HepG2 (cell line): Measurements from ENCODE around the gene KCND1. TPM values are rescaled to one million over a fixed set of nuclear protein-coding genes. Genes with fewer than 3 reads are reported as not detected.

Experiments
- GPN1 ChIP-seq: sonication (generic); formaldehyde crosslinking; IDR thresholded peaks from 2 replicates; pipeline ENCODE4 v1.5.1; 2020; ENCODE audit warnings: missing genetic modification reagents, borderline replicate concordance
- HOMEZ ChIP-seq: IDR thresholded peaks from 2 replicates; pipeline ENCODE4 v1.6.1; 2016; ENCODE audit warnings: low read depth
- JARID2 ChIP-seq: sonication (generic); formaldehyde crosslinking; IDR thresholded peaks from 2 replicates; pipeline ENCODE4 v1.8.1; 2023; ENCODE audit warnings: missing genetic modification reagents, inconsistent platforms; ENCODE audit not compliant: insufficient replicate concordance
- MAF1 ChIP-seq: sonication (generic); formaldehyde crosslinking; IDR thresholded peaks from 2 replicates; pipeline ENCODE4 v1.5.0; 2020; ENCODE audit warnings: missing genetic modification reagents, borderline replicate concordance
- NCOR1 ChIP-seq: fragments of 200-600 bp; sonication (generic); IDR thresholded peaks from 2 replicates; pipeline ENCODE4 v1.7.0; 2017; ENCODE audit warnings: antibody characterized with exemption, low read length, borderline replicate concordance
- NFE2 ChIP-seq: sonication (generic); formaldehyde crosslinking; IDR thresholded peaks from 2 replicates; pipeline ENCODE4 v1.4.0; 2020; ENCODE audit warnings: missing genetic modification reagents
- PHF5A ChIP-seq: IDR thresholded peaks from one replicate; pipeline ENCODE4 v1.6.1; 2018; ENCODE audit warnings: low read depth, missing genetic modification reagents; ENCODE audit not compliant: unreplicated experiment
- POGZ ChIP-seq: sonication (generic); formaldehyde crosslinking; IDR thresholded peaks from 2 replicates; pipeline ENCODE4 v1.4.0; 2020; ENCODE audit warnings: mild to moderate bottlenecking, missing genetic modification reagents
- SIN3A ChIP-seq: IDR thresholded peaks from 2 replicates; pipeline ENCODE4 v1.6.1; 2011; ENCODE audit warnings: low read depth, mild to moderate bottlenecking, control low read depth, low read length, borderline replicate concordance
- SRY ChIP-seq: sonication (generic); formaldehyde crosslinking; IDR thresholded peaks from 2 replicates; pipeline ENCODE4 v1.8.0; 2022; ENCODE audit warnings: mild to moderate bottlenecking, missing genetic modification reagents
- ZBTB33 ChIP-seq: sonication (generic); formaldehyde crosslinking; IDR thresholded peaks from 2 replicates; pipeline ENCODE4 v1.4.0; 2020; ENCODE audit warnings: missing genetic modification reagents
- ZNF20 ChIP-seq: sonication (generic); formaldehyde crosslinking; IDR thresholded peaks from 2 replicates; pipeline ENCODE4 v1.4.0; 2020; ENCODE audit warnings: mild to moderate bottlenecking, moderate library complexity, missing genetic modification reagents
- ZNF317 ChIP-seq: sonication (generic); formaldehyde crosslinking; IDR thresholded peaks from 2 replicates; pipeline ENCODE4 v1.5.0; 2020; ENCODE audit warnings: mild to moderate bottlenecking, missing genetic modification reagents
- ZNF441 ChIP-seq: sonication (generic); formaldehyde crosslinking; IDR thresholded peaks from 2 replicates; pipeline ENCODE4 v1.7.0; 2021; ENCODE audit warnings: missing genetic modification reagents, borderline replicate concordance
- ZNF512B ChIP-seq: sonication (generic); formaldehyde crosslinking; IDR thresholded peaks from 2 replicates; pipeline ENCODE4 v1.5.1; 2020; ENCODE audit warnings: missing genetic modification reagents, mild to moderate bottlenecking, borderline replicate concordance
- ZNF646 ChIP-seq: sonication (generic); formaldehyde crosslinking; IDR thresholded peaks from 2 replicates; pipeline ENCODE4 v1.9.0; 2021; ENCODE audit warnings: mild to moderate bottlenecking, missing genetic modification reagents
- polyA plus RNA-seq, 8 experiments: library from polyadenylated mRNA; depleted of rRNA in 3 of 8; stranded (reverse) in 7 of 8; unstranded in 1 of 8; fragments of >200 nt; fragmentation: Illumina TruSeq in 4 of 8; extraction: Trizol in 4 of 8; gene quantifications; 2 replicates each; pipeline versions ENCODE4 v1.2.1 to v1.2.3, GENCODE V29; 2011 to 2016; ENCODE audit warnings: low read depth in 4 of 8, missing spikeins in 1 of 8, mixed read lengths in 1 of 8; ENCODE audit not compliant: insufficient read depth in 1 of 8
- total RNA-seq, 5 experiments: library from RNA; depleted of rRNA; stranded (reverse); fragments of >200 nt; fragmentation: Illumina TruSeq; extraction: Trizol; gene quantifications; 2 replicates each; pipeline ENCODE4 v1.2.3, GENCODE V29; 2016; ENCODE audit warnings: low read depth in 1 of 5

Gene KCND1
- total and polyA plus RNA-seq, 2 of the 13 experiments (the other 11 are each of a cell fraction or from before 2014, with no cell fraction given), result 0.07 to 0.30 TPM

GRCh38 chrX:48918643-48919340, 52.9 kb downstream of the KCND1 start, which contains the start of gene PIM2 (continued):
- TF ChIP-seq ZNF512B (CRISPR knock-in tag) (no peak), PHF5A (CRISPR knock-in tag) (no peak), ZNF20 (no peak), NFE2 (no peak), GPN1 (CRISPR knock-in tag) (no peak), MAF1 (no peak), ZNF441 (CRISPR knock-in tag) (no peak), ZNF317 (no peak), POGZ (CRISPR knock-in tag) (no peak), SRY (no peak; the same call in 1 of the 2 replicates), ZNF646 (CRISPR knock-in tag) (no peak), NCOR1 (no peak), SIN3A (peak; percentile 70; the same call in 1 of the 2 replicates), HOMEZ (CRISPR knock-in tag) (no peak), JARID2 (CRISPR knock-in tag) (no peak), ZBTB33 (no peak)
